D721Med (cell line): Measurements from ENCODE around the gene ZNF343.

Experiments
- DNase-seq: peaks from one replicate; pipeline ENCODE4 v3.0.0; 2011; ENCODE audit warnings: low spot score; ENCODE audit not compliant: insufficient read length
- FAIRE-seq: peaks from 2 replicates; lab custom pipeline; 2011; peaks lifted over from hg19 to GRCh38; lab: Jason Lieb, UNC
- TF ChIP-seq, protein P1 (sequence below): IDR thresholded peaks from 2 replicates; pipeline ENCODE4 v1.5.1; 2012; ENCODE audit warnings: mild to moderate bottlenecking, control low read depth; ENCODE audit not compliant: insufficient read depth; ENCODE audit errors: missing control alignments

Gene ZNF343

DNA sequence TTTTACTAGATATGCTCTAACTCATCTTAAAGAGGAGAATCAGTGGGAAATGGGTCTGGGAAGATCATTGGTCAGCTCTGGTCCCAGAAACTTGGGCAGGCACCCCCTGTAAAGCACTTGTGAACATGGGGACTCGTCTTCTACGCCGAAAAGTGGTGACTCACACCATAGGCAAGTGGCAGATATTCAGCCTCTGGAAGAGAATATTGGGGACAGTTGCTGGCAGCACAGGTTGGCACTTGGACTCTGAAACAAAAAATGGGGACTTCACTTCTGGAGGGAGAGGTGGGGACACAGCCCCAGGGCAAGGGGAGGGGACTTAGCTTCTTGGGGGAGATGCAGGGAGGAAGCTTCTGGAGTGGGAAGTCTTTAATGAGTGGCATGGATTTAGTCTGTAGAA, 11.9 kb upstream of the ZNF343 start:
- DNase-seq (no peak), FAIRE-seq (no peak)
- TF ChIP-seq, protein P1, sequence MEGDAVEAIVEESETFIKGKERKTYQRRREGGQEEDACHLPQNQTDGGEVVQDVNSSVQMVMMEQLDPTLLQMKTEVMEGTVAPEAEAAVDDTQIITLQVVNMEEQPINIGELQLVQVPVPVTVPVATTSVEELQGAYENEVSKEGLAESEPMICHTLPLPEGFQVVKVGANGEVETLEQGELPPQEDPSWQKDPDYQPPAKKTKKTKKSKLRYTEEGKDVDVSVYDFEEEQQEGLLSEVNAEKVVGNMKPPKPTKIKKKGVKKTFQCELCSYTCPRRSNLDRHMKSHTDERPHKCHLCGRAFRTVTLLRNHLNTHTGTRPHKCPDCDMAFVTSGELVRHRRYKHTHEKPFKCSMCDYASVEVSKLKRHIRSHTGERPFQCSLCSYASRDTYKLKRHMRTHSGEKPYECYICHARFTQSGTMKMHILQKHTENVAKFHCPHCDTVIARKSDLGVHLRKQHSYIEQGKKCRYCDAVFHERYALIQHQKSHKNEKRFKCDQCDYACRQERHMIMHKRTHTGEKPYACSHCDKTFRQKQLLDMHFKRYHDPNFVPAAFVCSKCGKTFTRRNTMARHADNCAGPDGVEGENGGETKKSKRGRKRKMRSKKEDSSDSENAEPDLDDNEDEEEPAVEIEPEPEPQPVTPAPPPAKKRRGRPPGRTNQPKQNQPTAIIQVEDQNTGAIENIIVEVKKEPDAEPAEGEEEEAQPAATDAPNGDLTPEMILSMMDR: no peak

DNA sequence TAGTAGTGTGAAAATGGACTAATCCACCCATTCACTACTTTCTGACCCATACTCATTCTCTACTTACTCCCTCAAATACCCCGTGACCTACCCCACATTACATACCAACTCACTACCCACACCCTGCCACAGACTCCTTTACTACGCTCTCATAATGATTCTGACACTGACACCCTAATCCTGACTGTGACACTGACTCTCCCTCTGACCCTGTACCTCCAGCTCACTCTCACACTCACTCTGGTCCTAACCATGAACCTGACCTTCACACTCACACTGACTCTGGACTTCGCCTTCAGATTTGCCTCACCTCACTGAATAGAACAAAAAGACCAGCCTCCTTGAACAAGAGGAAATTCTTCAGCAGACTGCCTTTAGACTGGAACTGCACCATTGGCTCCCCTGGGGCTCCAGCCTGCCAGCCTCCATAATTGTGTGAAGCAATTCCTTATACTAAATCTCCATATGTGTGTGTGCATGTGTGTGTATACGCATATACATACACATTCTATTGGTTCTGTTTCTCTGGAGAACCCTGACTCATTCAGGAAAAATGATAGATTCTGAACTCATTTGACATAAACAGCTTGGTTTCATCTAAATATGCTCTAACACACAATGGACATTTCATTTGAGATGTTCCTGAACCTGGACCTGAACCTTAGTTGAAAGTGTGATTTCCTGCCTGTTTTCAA, 10.5 kb upstream of the ZNF343 start:
- no peak for FAIRE-seq
- no peak for DNase-seq
- TF ChIP-seq, protein P1: no peak

DNA sequence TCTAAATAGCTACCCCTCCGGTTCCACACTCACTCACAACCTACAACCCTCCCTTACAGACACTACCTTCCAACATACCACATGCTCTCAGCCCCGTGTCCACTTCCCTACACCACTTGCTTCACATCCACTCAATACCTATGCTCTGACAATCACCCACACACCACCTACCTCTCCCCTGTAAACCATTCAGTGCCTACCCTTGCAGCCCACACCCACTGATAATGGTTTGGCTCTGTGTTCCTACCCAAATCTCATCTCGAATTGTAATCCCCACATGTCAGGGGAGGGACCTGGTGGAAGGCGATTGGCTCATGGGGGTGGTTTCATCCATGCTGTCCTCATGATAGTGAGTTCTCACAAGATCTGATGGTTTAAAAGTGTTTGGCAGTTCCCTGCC, 9.8 kb upstream of the ZNF343 start:
- TF ChIP-seq, protein P1: no peak
- DNase-seq (no peak), FAIRE-seq (no peak)

DNA sequence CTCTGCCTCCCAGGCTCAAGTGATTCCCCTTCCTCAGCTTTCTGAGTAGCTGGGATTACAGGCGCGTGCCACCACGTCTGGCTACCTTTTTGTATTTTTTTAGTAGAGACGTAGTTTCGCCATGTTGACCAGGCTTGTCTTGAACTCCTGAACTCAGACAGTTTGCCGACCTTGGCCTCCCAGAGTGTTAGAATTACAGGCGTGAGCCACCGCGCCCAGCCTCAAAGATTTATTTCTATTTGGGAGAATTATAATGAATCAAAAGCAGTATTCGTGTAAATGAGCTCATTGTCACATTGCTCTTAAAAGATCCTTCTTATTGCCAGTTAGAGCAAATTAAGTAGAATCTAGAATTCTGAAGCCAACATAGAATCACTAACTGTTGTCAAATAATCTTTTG, 9.4 kb upstream of the ZNF343 start:
- TF ChIP-seq, protein P1: no peak
- no peak for DNase-seq
- no peak for FAIRE-seq

DNA sequence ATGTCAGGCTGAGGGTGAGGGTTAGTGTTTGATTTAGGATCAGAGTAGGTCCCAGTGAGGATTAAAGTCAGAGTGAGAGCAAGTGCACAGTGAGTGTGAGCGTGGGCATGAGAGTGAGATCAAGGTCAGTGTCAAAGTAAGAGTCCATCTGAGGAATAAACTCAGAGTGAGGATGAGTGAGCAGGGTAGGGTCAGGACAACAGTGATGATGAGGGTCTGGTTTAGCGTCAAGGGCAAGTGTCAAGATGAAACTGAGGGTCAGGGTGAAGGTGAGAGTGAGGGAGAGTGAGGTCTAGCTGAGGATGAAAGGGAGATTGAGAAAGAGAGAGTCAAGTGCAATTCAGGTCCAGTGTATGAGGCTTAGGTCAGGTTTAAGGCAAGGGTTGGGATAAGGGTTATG, 7.7 kb upstream of the ZNF343 start:
- no peak for DNase-seq
- TF ChIP-seq, protein P1: no peak

DNA sequence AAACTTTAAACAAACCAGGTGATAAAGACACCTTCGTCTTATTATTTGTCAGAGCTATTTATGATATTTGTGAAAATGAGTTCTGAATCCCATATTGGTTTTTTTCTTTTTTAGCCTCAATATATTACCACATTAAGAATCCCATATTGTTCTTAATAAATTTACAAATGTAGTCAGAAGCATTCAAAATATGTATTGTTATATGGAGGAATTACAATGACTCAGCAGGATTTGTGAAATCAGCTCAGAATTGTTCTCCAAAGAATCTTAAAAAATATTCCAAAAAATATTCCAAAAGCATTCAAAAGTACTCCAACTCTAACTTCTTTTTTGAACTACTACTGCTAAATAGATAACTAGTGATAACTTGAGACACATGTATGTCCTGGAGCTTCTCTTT, 6.5 kb upstream of the ZNF343 start:
- DNase-seq (no peak), FAIRE-seq (no peak)
- TF ChIP-seq, protein P1: no peak

More for the DNA sequence above, 7.7 kb upstream of the ZNF343 start:
- FAIRE-seq: no peak

DNA sequence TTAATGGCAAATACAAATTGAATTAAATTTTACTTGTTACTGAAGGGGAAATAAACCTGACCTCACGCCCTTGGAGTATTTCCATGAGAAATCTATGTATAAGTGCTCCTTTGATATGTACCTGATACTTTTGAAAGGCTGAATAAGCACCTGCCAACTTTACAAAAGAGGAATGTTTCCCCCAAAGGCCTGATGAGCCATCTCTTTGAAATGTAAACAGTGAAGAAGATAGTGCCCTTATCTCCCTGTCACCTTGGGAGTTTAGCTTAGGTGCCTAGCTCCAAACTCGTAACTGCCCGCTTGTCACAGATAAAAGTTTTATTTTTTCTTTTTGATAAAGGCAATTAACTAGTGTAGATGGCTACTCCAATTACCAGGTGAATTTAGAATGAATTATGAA, 1.1 kb upstream of the ZNF343 start:
- FAIRE-seq: no peak
- TF ChIP-seq, protein P1: no peak
- DNase-seq: no peak
